Stimulated activated CD4-positive, alpha-beta T cell treated with anti-CD3 and anti-CD28 coated beads, Interleukin-2, amount 100 ng/mL, for 4 hours (primary cell): Measurements from ENCODE around the gene ZNF556.

ENCODE experiments used
- DNase-seq: peaks from one replicate; pipeline ENCODE4 v3.0.0-alpha.2; 2020; ENCODE audit warnings: low read depth

Gene ZNF556

GRCh38 chr19:2867025-2867991 lies at the start of gene ZNF556:
Gene ZNF556, plus strand, starts transcription at chr19:2867335. Its CDS starts 87 bp downstream, at chr19:2867422.
- DNase-seq: no peak

GRCh38 chr19:2819540-2820111 lies 47.5 kb upstream of the ZNF556 start, which contains the start of gene ZNF554:
Gene ZNF554, plus strand, starts transcription at chr19:2819868. Its CDS starts 204 bp downstream, at chr19:2820072.
- peak; percentile 97 for DNase-seq

GRCh38 chr19:2820112-2820702 lies 46.9 kb upstream of the ZNF556 start:
- DNase-seq: no peak

GRCh38 chr19:2822846-2823245 lies 44.3 kb upstream of the ZNF556 start:
- DNase-seq: no peak

GRCh38 chr19:2823646-2824045 lies 43.5 kb upstream of the ZNF556 start:
- no peak for DNase-seq

- DNase-seq: no peak
Measured at GRCh38 chr19:2824129-2824528, 43.0 kb upstream of the ZNF556 start.

GRCh38 chr19:2827022-2827421 lies 40.1 kb upstream of the ZNF556 start:
- no peak for DNase-seq

- no peak for DNase-seq
Measured at GRCh38 chr19:2827840-2828489, 39.2 kb upstream of the ZNF556 start.

- DNase-seq: no peak
Measured at GRCh38 chr19:2834294-2834871, 32.8 kb upstream of the ZNF556 start.

- DNase-seq: no peak
Measured at GRCh38 chr19:2837430-2837829, 29.7 kb upstream of the ZNF556 start.

GRCh38 chr19:2840794-2841791 lies 26.0 kb upstream of the ZNF556 start, which contains the start of gene ZNF555:
Gene ZNF555, plus strand, starts transcription at chr19:2841475. Its CDS starts 98 bp downstream, at chr19:2841573.
- peak; percentile 99 for DNase-seq

- no peak for DNase-seq
Measured at GRCh38 chr19:2841855-2842574, 25.1 kb upstream of the ZNF556 start.

GRCh38 chr19:2845107-2845506 lies 22.0 kb upstream of the ZNF556 start:
- DNase-seq: no peak

GRCh38 chr19:2846180-2846894 lies 20.8 kb upstream of the ZNF556 start:
- DNase-seq: no peak

- no peak for DNase-seq
Measured at GRCh38 chr19:2847507-2847906, 19.6 kb upstream of the ZNF556 start.

GRCh38 chr19:2848616-2849015 lies 18.5 kb upstream of the ZNF556 start:
- no peak for DNase-seq

- DNase-seq: no peak
Measured at GRCh38 chr19:2850256-2850925, 16.7 kb upstream of the ZNF556 start.

- no peak for DNase-seq
Measured at GRCh38 chr19:2852598-2852997, 14.5 kb upstream of the ZNF556 start.
